Rectal smooth muscle tissue (tissue), 1 donor: ENCODE data around the gene RTL3.
"Not testable (repeated sequence)": the region's sequence is repeated elsewhere in the genome, so short reads cannot be mapped to it uniquely, and the experiment has no call there.

Experiments used
- H3K27ac ChIP-seq: one replicate; pipeline ENCODE4 v1.7.0; 2013; ENCODE audit warnings: low read depth, low read length, inconsistent platforms
- H3K27me3 ChIP-seq: one replicate; pipeline ENCODE4 v1.7.0; 2013; ENCODE audit warnings: low read length; ENCODE audit not compliant: control insufficient read depth, insufficient read depth
- H3K36me3 ChIP-seq: one replicate; pipeline ENCODE4 v1.7.0; 2013; ENCODE audit warnings: low read length; ENCODE audit not compliant: control insufficient read depth, insufficient read depth
- H3K4me1 ChIP-seq: one replicate; pipeline ENCODE4 v1.7.0; 2013; ENCODE audit warnings: low read length; ENCODE audit not compliant: control insufficient read depth, insufficient read depth
- H3K4me3 ChIP-seq: one replicate; pipeline ENCODE4 v1.7.0; 2013; ENCODE audit warnings: low read length
- H3K9ac ChIP-seq: one replicate; pipeline ENCODE4 v1.7.0; 2013; ENCODE audit warnings: low read length

Gene RTL3

GRCh38 chrX:78653118-78653822 lies 5.9 kb downstream of the RTL3 start:
- no peaks in the 10 kb centered on the region for H3K36me3 ChIP-seq
- no peaks in the 10 kb centered on the region for H3K4me1 ChIP-seq
- no peak overlapping the region for H3K4me3 ChIP-seq
- H3K27ac ChIP-seq: no peak overlapping the region
- peaks cover 2% of the 10 kb centered on the region for H3K27me3 ChIP-seq
- H3K9ac ChIP-seq: no peak overlapping the region

GRCh38 chrX:78650906-78651437 lies 8.2 kb downstream of the RTL3 start:
- no peak overlapping the region for H3K9ac ChIP-seq
- H3K27ac ChIP-seq: no peak overlapping the region
- no peaks in the 10 kb centered on the region for H3K4me1 ChIP-seq
- no peak overlapping the region for H3K4me3 ChIP-seq
- H3K36me3 ChIP-seq: no peaks in the 10 kb centered on the region
- peaks cover 2% of the 10 kb centered on the region for H3K27me3 ChIP-seq

GRCh38 chrX:78643874-78644273 lies 15.3 kb downstream of the RTL3 start:
- Histone ChIP-seq H3K4me1 (no peaks in the 10 kb centered on the region), H3K36me3 (no peaks in the 10 kb centered on the region), H3K9ac (no peak overlapping the region), H3K4me3 (no peak overlapping the region), H3K27ac (no peak overlapping the region), H3K27me3 (no peaks in the 10 kb centered on the region)

GRCh38 chrX:78643096-78643495 lies 16.0 kb downstream of the RTL3 start:
- Histone ChIP-seq H3K36me3 (no peaks in the 10 kb centered on the region), H3K4me3 (no peak overlapping the region), H3K4me1 (no peaks in the 10 kb centered on the region), H3K27ac (no peak overlapping the region), H3K9ac (no peak overlapping the region), H3K27me3 (no peaks in the 10 kb centered on the region)

GRCh38 chrX:78636096-78636495 lies 23.0 kb downstream of the RTL3 start:
- H3K36me3 ChIP-seq, H3K4me3 ChIP-seq, H3K9ac ChIP-seq, H3K27me3 ChIP-seq, H3K4me1 ChIP-seq, H3K27ac ChIP-seq: not testable (repeated sequence)

- Histone ChIP-seq H3K36me3 (no peaks in the 10 kb centered on the region), H3K4me3 (no peak overlapping the region)
Observed at GRCh38 chrX:78624962-78625909, 33.9 kb downstream of the RTL3 start.

GRCh38 chrX:78624426-78624825 lies 34.7 kb downstream of the RTL3 start:
- Histone ChIP-seq H3K27me3 (no peaks in the 10 kb centered on the region), H3K4me1 (no peaks in the 10 kb centered on the region)

More at GRCh38 chrX:78624962-78625909, 33.9 kb downstream of the RTL3 start:
- no peaks in the 10 kb centered on the region for H3K27me3 ChIP-seq
- H3K9ac ChIP-seq: no peak overlapping the region
- H3K4me1 ChIP-seq: no peaks in the 10 kb centered on the region
- H3K27ac ChIP-seq: no peak overlapping the region

GRCh38 chrX:78622831-78623230 lies 36.3 kb downstream of the RTL3 start:
- Histone ChIP-seq H3K27me3 (no peaks in the 10 kb centered on the region), H3K27ac (no peak overlapping the region), H3K4me3 (no peak overlapping the region), H3K9ac (no peak overlapping the region), H3K36me3 (no peaks in the 10 kb centered on the region), H3K4me1 (no peaks in the 10 kb centered on the region)

More at GRCh38 chrX:78624426-78624825, 34.7 kb downstream of the RTL3 start:
- Histone ChIP-seq H3K27ac (no peak overlapping the region), H3K9ac (no peak overlapping the region), H3K4me3 (no peak overlapping the region), H3K36me3 (no peaks in the 10 kb centered on the region)

- Histone ChIP-seq H3K27me3 (no peaks in the 10 kb centered on the region), H3K36me3 (no peaks in the 10 kb centered on the region), H3K4me1 (no peaks in the 10 kb centered on the region), H3K27ac (no peak overlapping the region), H3K4me3 (no peak overlapping the region), H3K9ac (no peak overlapping the region)
Observed at GRCh38 chrX:78619834-78620233, 39.3 kb downstream of the RTL3 start.

GRCh38 chrX:78618987-78619386 lies 40.1 kb downstream of the RTL3 start:
- no peaks in the 10 kb centered on the region for H3K36me3 ChIP-seq
- H3K4me3 ChIP-seq: no peak overlapping the region
- H3K27ac ChIP-seq: no peak overlapping the region
- no peaks in the 10 kb centered on the region for H3K27me3 ChIP-seq
- H3K9ac ChIP-seq: no peak overlapping the region
- no peaks in the 10 kb centered on the region for H3K4me1 ChIP-seq

- Histone ChIP-seq H3K36me3 (no peaks in the 10 kb centered on the region), H3K27me3 (no peaks in the 10 kb centered on the region), H3K4me1 (no peaks in the 10 kb centered on the region), H3K4me3 (no peak overlapping the region), H3K27ac (no peak overlapping the region), H3K9ac (no peak overlapping the region)
Observed at GRCh38 chrX:78614264-78614663, 44.9 kb downstream of the RTL3 start.
